A673 (cell line): ENCODE results near the gene NPIPA1. TPM values are rescaled to one million over a fixed set of nuclear protein-coding genes. Genes with fewer than 3 reads are reported as not detected.

Source experiments
- microRNA-seq: library from miRNA; unstranded; fragments of <30 nt; microRNA quantifications from one replicate; pipeline ENCODE4 v1.2.0, GENCODE V29; 2021
- total RNA-seq: library from RNA; stranded (reverse); gene quantifications from 2 replicates; pipeline ENCODE4 v1.2.3, GENCODE V29; 2021

Gene NPIPA1
- total RNA-seq, 1 experiment from 2014 or later = 161 TPM

Small RNA genes within 50 kb of the gene (microRNA-seq; reads per million reads assigned to microRNA genes)
- gene MIR3180-1 (not detected), gene MIR3670-1 (not detected), gene MIR6511A1 (not detected), gene MIR6770-1 (not detected)

Other genes with a start within 250 kb of the NPIPA1 start
- not detected in 2 replicates for gene PLA2G10, start 243.1 kb upstream of the NPIPA1 start, total RNA-seq
- gene NPIPA3, start 234.0 kb upstream of the NPIPA1 start, total RNA-seq = 6.7 and 8.2 TPM in 2 replicates
- 7.8 TPM in 2 replicates for gene NPIPA2, start 194.9 kb upstream of the NPIPA1 start, total RNA-seq
- gene NOMO1, start 103.7 kb upstream of the NPIPA1 start, total RNA-seq = 110 and 121 TPM in 2 replicates
- 101 and 103 TPM in 2 replicates for gene PDXDC1, start 37.6 kb downstream of the NPIPA1 start, total RNA-seq
- 55.5 and 59.7 TPM in 2 replicates for gene NTAN1, start 118.6 kb downstream of the NPIPA1 start, total RNA-seq
- gene RRN3, start 156.8 kb downstream of the NPIPA1 start, total RNA-seq = 37.4 and 39.3 TPM in 2 replicates